OCI-M2 (cell line): ENCODE results near the gene EIF3J.
"Not testable (repeated sequence)": the region's sequence is repeated elsewhere in the genome, so short reads cannot be mapped to it uniquely, and the experiment has no call there.

Source experiments
- DNase-seq: peaks from one replicate; lab custom pipeline; 2025; ENCODE audit not compliant: unreplicated experiment; lab: John Stamatoyannopoulos, UW

The EIF3J gene

DNA sequence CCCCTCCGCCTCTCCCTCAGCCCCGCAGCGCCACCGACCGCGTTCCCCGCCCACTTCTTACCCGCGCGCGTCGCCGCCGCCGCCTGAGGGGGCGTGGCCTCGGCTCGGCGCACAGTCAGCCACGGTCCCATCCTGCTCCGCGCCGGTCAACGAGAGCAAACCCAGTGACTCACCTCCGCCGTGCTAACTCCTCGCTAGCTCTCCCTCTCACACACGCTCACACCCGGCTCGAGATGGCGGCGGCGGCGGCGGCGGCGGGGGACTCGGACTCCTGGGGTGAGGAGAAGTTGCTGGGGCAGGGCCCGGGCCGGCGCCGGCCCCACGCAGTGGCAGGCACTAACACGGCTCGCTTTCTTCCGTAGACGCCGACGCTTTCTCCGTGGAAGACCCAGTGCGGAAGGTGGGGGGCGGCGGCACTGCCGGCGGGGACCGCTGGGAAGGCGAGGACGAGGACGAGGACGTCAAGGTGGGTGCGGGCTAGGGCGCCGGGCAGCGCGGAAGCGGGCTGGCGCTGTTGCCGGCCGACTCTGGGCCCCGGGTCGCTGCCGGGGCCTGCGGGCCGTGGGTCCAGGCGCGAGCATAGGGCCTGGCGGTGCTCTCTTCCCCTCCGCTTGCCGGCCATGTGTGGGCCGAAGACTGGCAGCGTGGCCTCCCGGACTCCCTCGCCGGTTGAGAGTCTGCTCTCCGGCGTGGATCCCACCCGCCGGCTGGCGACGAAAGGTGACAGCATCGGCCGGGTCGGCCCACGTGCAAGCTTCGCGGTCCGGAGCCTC, at the start of gene EIF3J:
TSS of gene EIF3J (plus strand) at position 186 of the 773 bp plus-strand sequence. CDS start at position 234, 48 bp downstream.
- no peak for DNase-seq

GRCh38 chr15:44489464-44489863, 47.5 kb upstream of the EIF3J start:
- no peak for DNase-seq

DNA sequence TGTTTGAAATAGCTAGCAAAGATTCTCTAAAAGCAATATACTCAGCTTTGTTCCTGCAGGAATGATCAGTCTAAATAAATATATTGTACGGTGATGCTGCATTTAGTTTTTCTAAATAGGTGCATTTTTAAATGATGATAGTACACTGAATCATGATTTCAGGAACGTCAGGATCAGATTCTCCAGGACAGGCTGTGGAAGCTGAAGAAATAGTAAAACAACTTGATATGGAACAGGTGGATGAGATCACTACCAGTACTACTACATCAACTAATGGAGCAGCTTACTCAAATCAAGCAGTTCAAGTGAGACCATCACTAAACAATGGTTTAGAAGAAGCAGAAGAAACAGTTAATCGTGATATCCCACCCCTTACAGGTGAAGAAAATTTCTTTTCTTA, 46.3 kb upstream of the EIF3J start:
- no peak for DNase-seq

GRCh38 chr15:44492040-44492439, 44.9 kb upstream of the EIF3J start:
- no peak for DNase-seq

DNA sequence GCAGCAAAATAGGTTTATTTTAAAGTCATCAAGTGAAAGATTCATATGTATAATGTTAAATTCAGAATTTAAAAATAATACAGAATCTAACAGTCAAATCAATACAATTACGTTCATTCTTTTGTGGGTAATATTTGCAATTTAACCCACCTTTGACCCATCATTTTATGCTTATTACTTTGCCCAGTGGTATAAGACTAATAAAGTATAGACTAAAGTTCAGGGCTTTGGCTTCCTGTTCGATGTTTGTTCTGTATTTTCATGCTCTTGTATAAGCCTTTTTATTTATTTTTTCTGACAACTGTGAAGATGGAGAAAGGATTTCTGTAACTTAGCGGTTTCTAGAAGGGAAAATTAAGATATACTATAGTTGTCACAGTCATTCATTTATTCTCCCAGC, 44.3 kb upstream of the EIF3J start:
- DNase-seq = no peak

- DNase-seq = no peak
Measured at GRCh38 chr15:44495562-44495961, 41.4 kb upstream of the EIF3J start.

DNA sequence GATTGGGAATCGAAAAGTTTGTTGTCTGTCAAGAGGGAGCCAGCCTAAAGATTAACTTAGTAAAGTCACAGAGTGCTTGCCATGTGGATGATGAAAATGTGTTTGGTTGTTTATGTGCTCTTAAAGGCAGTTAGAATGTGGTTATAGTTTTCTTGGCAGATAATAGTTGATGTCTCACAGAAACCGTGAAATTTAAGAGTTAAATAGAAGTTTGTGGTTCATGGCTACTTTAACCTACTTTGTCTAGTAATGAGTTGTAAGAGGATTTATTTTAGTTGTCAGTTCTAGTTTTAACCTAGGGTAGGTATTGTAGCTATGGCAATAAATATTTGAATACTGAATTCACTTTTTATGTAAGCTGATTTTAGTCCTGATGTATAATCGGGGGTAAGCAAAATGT, 36.4 kb upstream of the EIF3J start:
- no peak for DNase-seq

GRCh38 chr15:44501768-44502366, 35.1 kb upstream of the EIF3J start:
- DNase-seq = no peak

GRCh38 chr15:44516436-44516835, 20.5 kb upstream of the EIF3J start:
- DNase-seq = no peak

DNA sequence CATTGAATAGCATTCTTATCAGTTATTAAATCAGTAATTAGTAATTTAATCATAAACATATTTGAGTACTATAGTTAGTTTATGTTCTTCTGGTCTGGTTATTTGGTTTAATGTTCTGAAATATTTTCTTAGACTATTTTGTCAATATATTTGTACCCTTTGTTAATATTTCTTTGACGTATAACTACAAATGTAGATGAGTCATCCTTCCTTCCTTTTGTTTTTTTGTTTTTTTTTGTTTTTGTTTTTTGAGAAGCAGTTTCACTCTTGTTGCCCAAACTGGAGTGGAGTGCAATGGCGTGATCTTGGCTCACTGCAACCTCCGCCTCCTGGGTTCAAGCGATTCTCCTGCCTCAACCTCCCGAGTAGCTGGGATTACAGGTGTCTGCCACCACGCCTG, 17.4 kb upstream of the EIF3J start:
- DNase-seq = no peak

GRCh38 chr15:44525018-44525417, 11.9 kb upstream of the EIF3J start:
- DNase-seq = no peak

DNA sequence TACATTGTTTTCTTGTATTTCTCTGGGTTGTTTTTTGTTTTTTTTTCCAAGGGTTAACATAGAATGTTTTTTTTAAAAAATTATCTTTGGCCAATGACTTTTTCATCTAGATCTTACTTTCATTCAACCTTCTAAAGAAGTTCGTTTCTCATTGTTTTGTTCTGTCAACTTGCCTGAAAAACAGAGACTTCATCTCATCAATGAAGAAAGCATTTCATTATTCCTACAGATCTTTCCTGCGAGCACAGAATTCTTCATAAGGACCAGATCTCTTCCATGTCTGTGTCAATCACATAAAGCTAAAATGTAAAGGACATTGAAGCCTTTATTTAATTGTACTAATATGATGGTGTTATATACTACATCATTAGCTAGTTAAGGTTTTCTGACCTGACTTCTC, 9.7 kb upstream of the EIF3J start:
- no peak for DNase-seq

GRCh38 chr15:44529864-44530604, 6.9 kb upstream of the EIF3J start:
- DNase-seq = no peak

GRCh38 chr15:44530653-44531052, 6.3 kb upstream of the EIF3J start:
- DNase-seq = no peak

DNA sequence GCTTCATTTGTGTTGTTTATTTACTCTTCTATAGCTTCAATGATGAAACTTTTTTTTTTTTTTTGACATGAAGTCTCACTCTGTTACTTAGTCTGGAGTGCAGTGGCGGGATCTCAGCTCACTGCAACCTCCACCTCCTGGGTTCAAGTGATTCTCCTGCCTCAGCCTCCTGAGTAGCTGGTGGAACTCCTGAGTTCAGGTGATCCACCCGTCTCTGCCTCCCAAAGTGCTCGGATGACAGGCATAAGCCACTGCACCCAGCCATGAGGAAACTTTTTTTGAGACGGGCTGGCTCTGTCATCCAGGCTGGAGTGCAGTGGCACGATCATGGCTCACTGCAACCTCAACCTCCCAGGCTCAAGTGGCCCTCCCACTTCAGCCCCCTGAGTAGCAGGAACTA, 4.7 kb upstream of the EIF3J start:
- DNase-seq = not testable (repeated sequence)

GRCh38 chr15:44532689-44533088, 4.3 kb upstream of the EIF3J start:
- DNase-seq = no peak

GRCh38 chr15:44535092-44535491, 1.9 kb upstream of the EIF3J start:
- DNase-seq = no peak

GRCh38 chr15:44535523-44536301, 1.2 kb upstream of the EIF3J start:
- DNase-seq = no peak

- DNase-seq = peak; percentile 52
Measured at GRCh38 chr15:44536302-44536961, 515 bp upstream of the EIF3J start.

- DNase-seq = no peak
Measured at GRCh38 chr15:44537735-44538240, 841 bp downstream of the EIF3J start.
